D721Med (cell line): ENCODE measurements around the gene COX8A.
A peak's percentile ranks its signal among the peaks of the same experiment; 100 is the strongest.
"Not testable (repeated sequence)": the region's sequence is repeated elsewhere in the genome, so short reads cannot be mapped to it uniquely, and the experiment has no call there.

Experiments
- DNase-seq: peaks from one replicate; pipeline ENCODE4 v3.0.0; 2011; ENCODE audit warnings: low spot score; ENCODE audit not compliant: insufficient read length
- FAIRE-seq: peaks from 2 replicates; lab custom pipeline; 2011; peaks lifted over from hg19 to GRCh38; lab: Jason Lieb, UNC
- CTCF ChIP-seq: IDR thresholded peaks from 2 replicates; pipeline ENCODE4 v1.5.1; 2012; ENCODE audit warnings: mild to moderate bottlenecking, control low read depth; ENCODE audit not compliant: insufficient read depth; ENCODE audit errors: missing control alignments

The COX8A gene

GRCh38 chr11:63945477-63946163, 28.8 kb upstream of the COX8A start:
- DNase-seq = peak; percentile 77
- peak; percentile 84 for TF ChIP-seq CTCF
- FAIRE-seq = no peak

GRCh38 chr11:63951779-63952536, 22.5 kb upstream of the COX8A start:
- no peak for TF ChIP-seq CTCF
- no peak for DNase-seq
- FAIRE-seq = no peak

GRCh38 chr11:63952570-63952969, 21.9 kb upstream of the COX8A start:
- DNase-seq = no peak
- no peak for FAIRE-seq
- no peak for TF ChIP-seq CTCF

- FAIRE-seq = no peak
Measured at GRCh38 chr11:63958008-63958407, 16.4 kb upstream of the COX8A start.

GRCh38 chr11:63961608-63962412, 12.6 kb upstream of the COX8A start:
- no peak for TF ChIP-seq CTCF
- FAIRE-seq (no peak), DNase-seq (no peak)

More at GRCh38 chr11:63958008-63958407, 16.4 kb upstream of the COX8A start:
- no peak for TF ChIP-seq CTCF
- DNase-seq = no peak

- not testable (repeated sequence) for DNase-seq, FAIRE-seq
Measured at GRCh38 chr11:63963895-63964294, 10.5 kb upstream of the COX8A start.

- no peak for TF ChIP-seq CTCF
- DNase-seq (no peak), FAIRE-seq (no peak)
Measured at GRCh38 chr11:63966444-63966843, 8.0 kb upstream of the COX8A start.
